Hematopoietic multipotent progenitor cell treated with erythropoietin and hydrocortisone succinate and interleukin-3 and kit ligand, for 6 days (in vitro differentiated cells): ENCODE measurements around the gene KCNJ15.

Source experiments
- DNase-seq: peaks from one replicate; pipeline ENCODE4 v3.0.0-alpha.2; 2015

Gene KCNJ15

GRCh38 chr21:38268864-38269575 lies 12.2 kb downstream of the KCNJ15 start:
- no peak for DNase-seq

- no peak for DNase-seq
Observed at GRCh38 chr21:38269576-38269936, 12.8 kb downstream of the KCNJ15 start.

DNA sequence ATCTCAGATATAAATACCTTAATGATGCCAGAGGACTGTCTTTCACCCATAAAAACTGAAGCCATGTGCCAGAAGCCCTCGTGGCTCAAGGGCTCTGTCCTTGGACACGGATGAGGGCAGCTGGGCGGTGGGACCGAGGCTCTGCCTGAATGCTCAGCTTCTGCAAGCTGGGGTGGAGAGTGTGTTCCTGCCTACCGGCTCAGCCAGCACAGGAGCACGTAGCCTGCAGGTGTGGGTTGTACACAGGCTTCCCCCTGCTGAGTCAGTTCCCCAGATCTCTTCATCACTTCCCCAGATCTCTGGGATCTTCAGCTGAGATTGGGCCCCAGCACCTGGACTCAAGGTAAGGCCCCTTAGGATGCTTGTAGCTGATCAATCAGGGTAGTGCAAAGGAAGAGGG lies 15.4 kb downstream of the KCNJ15 start:
- no peak for DNase-seq

DNA sequence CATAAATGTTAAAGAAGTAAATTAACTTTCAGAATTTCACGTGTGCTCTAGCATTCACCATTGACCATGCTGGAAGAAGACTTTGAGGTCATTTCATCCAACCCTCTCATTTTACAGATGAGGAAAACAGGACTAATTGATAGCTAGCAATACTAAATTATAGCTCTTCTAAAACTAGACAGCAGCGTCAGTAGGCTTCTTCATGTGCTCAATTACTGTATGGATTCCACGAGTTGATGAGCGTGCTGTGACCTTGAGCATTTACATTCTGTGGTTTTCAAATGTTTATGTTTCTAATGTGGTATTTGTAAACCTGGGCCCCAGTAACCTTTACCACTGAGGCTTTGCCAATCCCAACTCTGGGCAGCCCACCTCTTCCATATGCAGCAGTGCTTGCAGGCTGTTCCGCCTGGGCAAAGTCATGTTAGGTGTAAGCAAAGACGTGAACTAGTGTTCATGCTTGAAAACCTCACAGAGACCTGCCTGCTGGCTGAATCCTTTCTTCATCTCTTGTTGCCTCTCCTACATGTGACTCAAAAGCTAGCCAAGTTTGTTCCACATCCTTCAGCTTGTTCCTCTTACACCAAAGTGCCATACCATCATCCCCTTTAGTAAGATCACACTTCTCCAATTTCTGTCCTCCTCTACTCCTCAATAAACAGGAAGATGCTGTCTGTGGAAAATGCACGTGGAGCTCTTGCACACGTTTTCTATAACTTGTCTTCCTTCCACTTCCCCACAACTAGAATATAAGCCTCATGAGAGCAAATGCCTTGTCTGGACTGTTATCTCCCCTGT lies 17.2 kb downstream of the KCNJ15 start:
- peak; percentile 27 for DNase-seq

DNA sequence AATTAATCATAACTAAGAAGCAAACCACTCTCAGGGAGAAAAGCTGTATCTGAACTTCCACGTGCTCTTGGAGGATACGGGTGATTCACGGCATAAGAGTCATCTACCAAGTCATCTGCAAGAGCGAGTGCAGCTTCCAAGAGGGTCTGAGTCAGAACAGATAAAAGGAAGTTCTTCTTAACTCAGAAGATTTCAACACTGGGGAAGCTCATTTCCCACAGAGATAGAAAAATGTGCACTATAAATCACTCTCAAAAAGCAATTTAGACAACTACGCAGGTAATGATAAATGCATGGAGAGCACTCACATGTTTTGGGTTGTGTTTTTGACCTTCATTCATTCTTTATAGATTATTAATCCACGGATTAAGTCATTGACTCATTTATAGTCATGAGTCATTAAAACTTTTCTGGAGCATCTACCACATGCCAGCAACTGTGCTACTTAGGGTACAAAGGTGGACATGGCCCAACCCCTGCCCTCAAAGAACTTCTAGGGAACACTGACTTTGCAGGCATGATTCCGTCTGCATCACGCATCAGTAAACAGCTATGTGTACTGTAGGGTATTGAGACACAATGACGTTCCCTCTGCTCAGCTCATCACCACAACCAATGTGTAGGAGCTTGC lies 20.8 kb downstream of the KCNJ15 start:
- peak; percentile 68 for DNase-seq

DNA sequence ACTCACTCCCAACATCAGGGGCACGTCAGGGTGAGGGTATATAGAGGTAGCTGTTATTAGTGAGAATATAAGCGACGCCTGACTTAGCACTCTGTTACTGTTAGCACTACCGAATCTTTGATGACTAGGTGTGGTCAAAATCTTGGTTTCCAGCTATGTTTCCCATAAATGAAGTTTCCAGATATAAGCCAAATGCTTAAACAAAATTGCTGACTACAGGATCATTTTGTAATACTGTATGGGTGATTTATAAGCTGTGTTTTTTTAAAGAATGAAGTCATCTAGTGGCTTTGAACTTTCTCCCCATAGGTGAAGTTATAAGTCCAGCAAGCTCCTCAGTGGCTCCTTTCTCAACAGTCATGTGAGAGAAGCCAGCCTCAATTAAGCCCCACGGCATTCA lies 23.7 kb downstream of the KCNJ15 start:
- no peak for DNase-seq

DNA sequence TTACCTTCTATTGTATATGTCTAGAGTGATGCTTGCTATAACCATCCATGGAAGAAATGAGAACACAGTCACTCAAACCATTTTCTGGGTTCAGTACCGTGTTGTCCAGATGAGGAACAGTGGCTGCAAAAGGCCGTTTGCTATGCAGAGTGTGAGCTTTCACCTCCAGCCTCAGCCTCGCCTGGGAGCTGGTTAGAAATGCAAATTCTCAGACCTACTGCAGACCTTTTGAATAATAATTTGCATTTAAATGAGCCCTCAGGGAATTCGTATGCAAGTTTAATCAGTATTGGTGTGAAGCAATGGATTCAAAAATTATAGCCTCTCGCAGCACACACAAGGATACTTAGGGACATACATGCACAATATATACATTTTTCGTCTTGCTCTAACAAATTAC lies 24.1 kb downstream of the KCNJ15 start:
- DNase-seq, result no peak

DNA sequence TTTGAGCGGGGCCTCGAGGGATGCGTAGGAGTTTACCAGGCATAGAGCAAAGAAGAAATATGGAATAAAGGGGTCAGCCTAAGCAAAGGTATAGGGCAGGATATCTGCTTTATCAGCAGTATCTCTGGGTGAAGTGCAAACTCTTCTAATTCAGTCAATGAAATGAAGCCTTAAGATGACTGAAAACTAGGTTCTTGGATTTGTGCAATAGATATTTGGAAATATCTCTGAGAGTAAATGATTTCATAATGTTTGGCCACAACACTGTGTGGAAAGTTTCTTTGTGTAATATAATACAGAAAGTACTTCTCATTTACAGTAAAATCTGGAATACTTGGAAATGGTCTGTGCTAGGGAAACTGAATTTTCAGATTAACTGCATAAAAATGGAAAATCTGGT lies 26.1 kb downstream of the KCNJ15 start:
- peak; percentile 72 for DNase-seq

GRCh38 chr21:38284216-38284615 lies 27.4 kb downstream of the KCNJ15 start:
- DNase-seq, result no peak

GRCh38 chr21:38286739-38287471 lies 30.1 kb downstream of the KCNJ15 start:
- no peak for DNase-seq

DNA sequence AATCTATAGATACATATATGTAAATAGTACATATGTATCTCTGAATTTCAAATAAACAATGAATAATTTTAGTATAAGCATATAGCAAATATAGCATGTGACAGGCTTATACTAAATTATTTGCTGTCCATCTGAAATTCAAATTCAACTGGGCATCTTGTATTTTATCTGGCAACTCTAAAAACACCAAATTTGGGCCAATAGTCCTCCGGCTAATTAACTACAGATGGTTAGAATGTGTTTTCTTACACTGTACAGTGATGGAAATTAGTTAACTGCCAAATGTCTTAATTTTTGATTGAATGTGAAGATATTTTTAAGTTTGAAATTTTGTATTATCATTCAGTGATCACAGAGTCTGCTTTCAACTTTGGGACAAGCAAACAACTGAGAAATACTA lies 30.7 kb downstream of the KCNJ15 start:
- no peak for DNase-seq

GRCh38 chr21:38289705-38290485 lies 33.1 kb downstream of the KCNJ15 start:
- DNase-seq, result peak; percentile 76

DNA sequence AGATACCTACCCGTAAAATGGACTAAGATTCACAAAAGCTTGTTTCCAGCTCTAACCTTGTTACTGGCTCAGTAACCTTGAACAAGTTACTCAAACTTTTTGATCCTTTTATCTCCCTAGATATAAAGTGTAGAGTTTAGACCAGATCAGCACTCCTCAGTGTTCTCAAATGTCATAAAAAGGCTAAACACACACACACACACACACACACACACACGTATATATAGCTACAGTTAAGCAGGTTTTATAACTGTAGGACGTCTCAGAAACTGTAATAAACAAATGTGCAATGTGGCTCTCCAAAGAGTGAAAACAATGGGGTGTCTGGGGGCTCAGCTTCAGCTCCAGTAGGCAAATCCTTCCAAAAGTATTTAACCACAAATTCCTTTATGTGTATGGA lies 34.0 kb downstream of the KCNJ15 start:
- DNase-seq, result no peak

GRCh38 chr21:38291874-38292273 lies 35.1 kb downstream of the KCNJ15 start:
- peak; percentile 46 for DNase-seq

DNA sequence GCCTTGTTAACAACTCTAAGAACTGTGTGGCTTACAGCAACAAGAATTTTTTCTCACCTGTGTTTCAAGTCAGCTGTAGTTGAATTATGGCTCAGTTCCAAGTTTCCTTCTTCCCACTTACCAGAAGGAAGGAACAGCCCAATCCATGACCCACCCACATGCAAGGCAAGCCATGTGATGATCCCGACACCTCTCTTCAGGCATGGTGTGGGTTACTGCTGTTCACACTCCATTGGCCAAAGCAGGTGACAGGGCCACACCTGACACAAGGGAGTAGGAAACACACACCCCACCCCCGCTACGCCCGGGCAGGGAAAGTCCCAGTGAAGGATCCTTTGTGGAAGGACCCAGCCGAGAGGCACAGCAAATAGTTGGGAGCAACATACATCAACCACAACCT lies 36.3 kb downstream of the KCNJ15 start:
- DNase-seq, result no peak

- no peak for DNase-seq
Observed at GRCh38 chr21:38293765-38294164, 37.0 kb downstream of the KCNJ15 start.

DNA sequence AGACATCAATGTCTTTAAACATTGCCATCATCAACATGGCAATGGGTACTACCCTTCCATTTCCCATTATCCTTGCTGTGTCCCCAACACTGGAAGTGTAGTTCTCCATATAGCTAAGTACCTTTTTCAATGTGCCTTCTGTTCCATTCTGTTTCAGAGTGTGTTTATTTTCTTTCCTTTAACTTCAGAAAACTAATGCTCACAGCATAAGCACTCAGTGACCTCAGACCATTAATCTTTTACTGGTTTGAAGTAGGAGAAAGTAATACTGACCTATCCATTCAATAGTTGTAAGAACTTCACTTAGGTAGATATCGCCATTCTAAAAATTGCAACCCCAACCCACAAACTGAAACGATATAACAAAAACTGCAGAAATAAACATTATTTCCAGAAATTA lies 37.8 kb downstream of the KCNJ15 start:
- no peak for DNase-seq

- no peak for DNase-seq
Observed at GRCh38 chr21:38295997-38296764, 39.4 kb downstream of the KCNJ15 start.

- DNase-seq, result no peak
Observed at GRCh38 chr21:38297194-38297631, 40.4 kb downstream of the KCNJ15 start.

GRCh38 chr21:38297871-38298270 lies 41.1 kb downstream of the KCNJ15 start:
- DNase-seq, result no peak

GRCh38 chr21:38298832-38299231 lies 42.0 kb downstream of the KCNJ15 start:
- no peak for DNase-seq

DNA sequence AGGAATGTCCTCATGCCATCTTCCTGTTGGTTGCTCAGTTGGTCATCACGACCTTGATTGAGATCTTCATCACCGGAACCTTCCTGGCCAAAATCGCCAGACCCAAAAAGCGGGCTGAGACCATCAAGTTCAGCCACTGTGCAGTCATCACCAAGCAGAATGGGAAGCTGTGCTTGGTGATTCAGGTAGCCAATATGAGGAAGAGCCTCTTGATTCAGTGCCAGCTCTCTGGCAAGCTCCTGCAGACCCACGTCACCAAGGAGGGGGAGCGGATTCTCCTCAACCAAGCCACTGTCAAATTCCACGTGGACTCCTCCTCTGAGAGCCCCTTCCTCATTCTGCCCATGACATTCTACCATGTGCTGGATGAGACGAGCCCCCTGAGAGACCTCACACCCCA lies 42.9 kb downstream of the KCNJ15 start:
- DNase-seq, result no peak
